SU-DHL-6 (cell line): Measurements from ENCODE around the gene SH3BGRL3.

ENCODE experiments used
- EZH2phosphoT487 ChIP-seq: fragments of 200-600 bp; sonication (generic), shearing (Covaris generic); conservative IDR thresholded peaks from 2 replicates; pipeline ENCODE4 v1.6.1; 2018; ENCODE audit warnings: mild to moderate bottlenecking, antibody characterized with exemption, low read length, moderate library complexity, mixed read lengths
- TF ChIP-seq, protein P1 (sequence below): fragments of 200-600 bp; sonication (generic); IDR thresholded peaks from one replicate; pipeline ENCODE4 v1.5.1; 2017; ENCODE audit warnings: antibody characterized with exemption, mild to moderate bottlenecking, low read length, moderate library complexity; ENCODE audit not compliant: insufficient read depth, poor library complexity, severe bottlenecking

DNA sequence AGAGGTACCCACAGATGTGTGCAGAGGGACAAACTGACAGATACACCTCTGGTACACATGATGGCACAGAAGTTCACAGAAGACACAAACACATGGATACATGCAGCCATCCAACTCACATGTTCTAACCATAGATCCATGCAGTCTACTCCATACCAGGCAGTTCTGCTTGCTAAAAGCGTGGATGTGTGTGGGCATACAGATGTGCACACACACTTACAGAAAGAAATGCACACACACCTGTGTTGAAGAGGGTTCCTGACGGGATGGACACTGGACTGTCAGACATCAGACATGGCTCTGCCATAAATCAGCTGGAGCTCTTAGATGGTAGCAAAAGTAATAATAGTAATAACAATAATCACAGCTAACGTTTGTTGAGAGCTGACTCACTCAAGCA, 44.7 kb downstream of the SH3BGRL3 start:
- TF ChIP-seq, protein P1, sequence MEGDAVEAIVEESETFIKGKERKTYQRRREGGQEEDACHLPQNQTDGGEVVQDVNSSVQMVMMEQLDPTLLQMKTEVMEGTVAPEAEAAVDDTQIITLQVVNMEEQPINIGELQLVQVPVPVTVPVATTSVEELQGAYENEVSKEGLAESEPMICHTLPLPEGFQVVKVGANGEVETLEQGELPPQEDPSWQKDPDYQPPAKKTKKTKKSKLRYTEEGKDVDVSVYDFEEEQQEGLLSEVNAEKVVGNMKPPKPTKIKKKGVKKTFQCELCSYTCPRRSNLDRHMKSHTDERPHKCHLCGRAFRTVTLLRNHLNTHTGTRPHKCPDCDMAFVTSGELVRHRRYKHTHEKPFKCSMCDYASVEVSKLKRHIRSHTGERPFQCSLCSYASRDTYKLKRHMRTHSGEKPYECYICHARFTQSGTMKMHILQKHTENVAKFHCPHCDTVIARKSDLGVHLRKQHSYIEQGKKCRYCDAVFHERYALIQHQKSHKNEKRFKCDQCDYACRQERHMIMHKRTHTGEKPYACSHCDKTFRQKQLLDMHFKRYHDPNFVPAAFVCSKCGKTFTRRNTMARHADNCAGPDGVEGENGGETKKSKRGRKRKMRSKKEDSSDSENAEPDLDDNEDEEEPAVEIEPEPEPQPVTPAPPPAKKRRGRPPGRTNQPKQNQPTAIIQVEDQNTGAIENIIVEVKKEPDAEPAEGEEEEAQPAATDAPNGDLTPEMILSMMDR = no peak
- no peak for TF ChIP-seq EZH2phosphoT487
